ENCODE data around the gene HMCN1. TPM values are rescaled to one million over a fixed set of nuclear protein-coding genes. Genes with fewer than 3 reads are reported as not detected.

HMCN1 gene
- total RNA-seq, 1 experiment from 2014 or later = 0.31 TPM

GRCh38 chr1:185960422-185961321 is 226.5 kb downstream of the HMCN1 start:
- ChIA-PET CTCF (no interaction called here), POLR2A (ENCODE audit: unreplicated experiment) (no interaction called here)
- H3K4me3 ChIP-seq = no peak overlapping the region
- H3K27ac ChIP-seq = no peak overlapping the region
- no peaks in the 10 kb centered on the region for H3K79me2 ChIP-seq (ENCODE audit: low read depth)
- H3K27me3 ChIP-seq (ENCODE audit: insufficient read depth, low read depth) = no peaks in the 10 kb centered on the region
- H3F3A ChIP-seq (ENCODE audit: insufficient read depth, low read depth) = no peaks in the 10 kb centered on the region
- no peaks in the 10 kb centered on the region for H3K9me3 ChIP-seq (ENCODE audit: insufficient read depth, low read depth)
- H3K4me1 ChIP-seq (replicated peaks; ENCODE audit: insufficient read depth) = no peaks in the 10 kb centered on the region
- no peak for DNase-seq
- no peak overlapping the region for H2AFZ ChIP-seq
- no peaks in the 10 kb centered on the region for H3K9me2 ChIP-seq (ENCODE audit: insufficient read depth)
- no TSS peak for BruUV-seq (replicated peaks)
- no peaks in the 10 kb centered on the region for H3K36me3 ChIP-seq (ENCODE audit: low read depth)
- no peak overlapping the region for H3K4me2 ChIP-seq
- H4K20me1 ChIP-seq (ENCODE audit: insufficient read depth) = no peaks in the 10 kb centered on the region
- TF ChIP-seq EZH2 (IDR thresholded peaks at IDR 0.05; ENCODE audit: low read depth) (no peak), CTCF (conservative IDR thresholded peaks at IDR 0.05) (no peak)
- intact Hi-C loops (cut with micrococcal nuclease; ENCODE audit: unreplicated experiment) = no loop called here

GRCh38 chr1:185961664-185962063 is 227.5 kb downstream of the HMCN1 start:
- no TSS peak for BruUV-seq (replicated peaks)
- H3K9me2 ChIP-seq (ENCODE audit: insufficient read depth) = no peaks in the 10 kb centered on the region
- H3K79me2 ChIP-seq (ENCODE audit: low read depth) = no peaks in the 10 kb centered on the region
- no peaks in the 10 kb centered on the region for H3K4me1 ChIP-seq (replicated peaks; ENCODE audit: insufficient read depth)
- H3F3A ChIP-seq (ENCODE audit: insufficient read depth, low read depth) = no peaks in the 10 kb centered on the region
- no peaks in the 10 kb centered on the region for H3K36me3 ChIP-seq (ENCODE audit: low read depth)
- H3K4me3 ChIP-seq = no peak overlapping the region
- ChIA-PET POLR2A (ENCODE audit: unreplicated experiment) (no interaction called here), CTCF (no interaction called here)
- no peak overlapping the region for H2AFZ ChIP-seq
- DNase-seq = no peak
- H4K20me1 ChIP-seq (ENCODE audit: insufficient read depth) = no peaks in the 10 kb centered on the region
- TF ChIP-seq EZH2 (IDR thresholded peaks at IDR 0.05; ENCODE audit: low read depth) (no peak), CTCF (conservative IDR thresholded peaks at IDR 0.05) (no peak)
- H3K4me2 ChIP-seq = no peak overlapping the region
- intact Hi-C loops (cut with micrococcal nuclease; ENCODE audit: unreplicated experiment) = no loop called here
- no peaks in the 10 kb centered on the region for H3K9me3 ChIP-seq (ENCODE audit: insufficient read depth, low read depth)
- no peak overlapping the region for H3K27ac ChIP-seq
- no peaks in the 10 kb centered on the region for H3K27me3 ChIP-seq (ENCODE audit: insufficient read depth, low read depth)

- intact Hi-C loops (cut with micrococcal nuclease; ENCODE audit: unreplicated experiment) = no loop called here
- POLR2A ChIA-PET (ENCODE audit: unreplicated experiment) = interaction anchor here (0.6 kb wide), 1 partner anchor 715 kb away, joined by 3 read pairs; no protein-coding TSS in a partner anchor
- CTCF ChIA-PET = no interaction called here
- BruUV-seq (replicated peaks) = no TSS peak
- no peak overlapping the region for H3K4me2 ChIP-seq
- H3K9me3 ChIP-seq (ENCODE audit: insufficient read depth, low read depth) = no peaks in the 10 kb centered on the region
- H3K4me1 ChIP-seq (replicated peaks; ENCODE audit: insufficient read depth) = no peaks in the 10 kb centered on the region
- no peak overlapping the region for H3K27ac ChIP-seq
- H3K4me3 ChIP-seq = no peak overlapping the region
- no peaks in the 10 kb centered on the region for H3K36me3 ChIP-seq (ENCODE audit: low read depth)
- no peak for DNase-seq
- H3K9me2 ChIP-seq (ENCODE audit: insufficient read depth) = peaks cover 4% of the 10 kb centered on the region; the same call in 1 of the 2 replicates
- no peak for TF ChIP-seq EZH2 (IDR thresholded peaks at IDR 0.05; ENCODE audit: low read depth)
- no peak for TF ChIP-seq CTCF (conservative IDR thresholded peaks at IDR 0.05)
- no peaks in the 10 kb centered on the region for H3K27me3 ChIP-seq (ENCODE audit: insufficient read depth, low read depth)
- H3K79me2 ChIP-seq (ENCODE audit: low read depth) = no peaks in the 10 kb centered on the region
- no peaks in the 10 kb centered on the region for H3F3A ChIP-seq (ENCODE audit: insufficient read depth, low read depth)
- H4K20me1 ChIP-seq (ENCODE audit: insufficient read depth) = no peaks in the 10 kb centered on the region
- no peak overlapping the region for H2AFZ ChIP-seq
Observed at GRCh38 chr1:185964946-185965345, 230.8 kb downstream of the HMCN1 start.
